Nephron (organoid): ENCODE data around the gene STRBP.

ENCODE experiments used
- H3K27ac Mint-ChIP-seq, 3 experiments: 2 replicates each; pipeline ENCODE4 v1.8.0; 2020; ENCODE audit warnings: mixed read lengths in 3 of 3, mild to moderate bottlenecking in 2 of 3, moderate library complexity in 1 of 3
- H3K27me3 Mint-ChIP-seq: 2 replicates; pipeline ENCODE4 v1.8.0; 2021; ENCODE audit warnings: low read depth, mild to moderate bottlenecking, moderate library complexity, mixed read lengths
- H3K36me3 Mint-ChIP-seq: 2 replicates; pipeline ENCODE4 v1.8.0; 2020; ENCODE audit warnings: low read depth, mixed read lengths
- H3K4me1 Mint-ChIP-seq: 2 replicates; pipeline ENCODE4 v1.8.0; 2020; ENCODE audit warnings: mixed read lengths
- H3K4me3 Mint-ChIP-seq, 3 experiments: 2 replicates each; pipeline ENCODE4 v1.8.0; 2020; ENCODE audit warnings: mild to moderate bottlenecking in 3 of 3, mixed read lengths in 3 of 3, moderate library complexity in 2 of 3
- H3K9me3 Mint-ChIP-seq: 2 replicates; pipeline ENCODE4 v1.8.0; 2020; ENCODE audit warnings: mixed read lengths
- CTCF ChIP-seq, 3 experiments: fragments of 200-600 bp; sonication (generic); IDR thresholded peaks; one replicate each; pipeline ENCODE4 v1.5.0; 2021; ENCODE audit warnings: antibody characterized with exemption in 3 of 3; ENCODE audit not compliant: unreplicated experiment in 3 of 3

Gene STRBP

GRCh38 chr9:123269281-123269680 is 895 bp upstream of the STRBP start:
- Mint-ChIP-seq H3K9me3 (no peaks in the 10 kb centered on the region), H3K4me3 (peak overlapping the region; percentile 76 to 83 (median 82)), H3K4me1 (peaks cover 8% of the 10 kb centered on the region), H3K27me3 (peaks cover 26% of the 10 kb centered on the region), H3K36me3 (no peaks in the 10 kb centered on the region), H3K27ac (no peak overlapping the region)
- TF ChIP-seq CTCF (IDR thresholded peaks at IDR 0.05; ENCODE audit: unreplicated experiment in 3 of 3) = no peak

GRCh38 chr9:123268199-123268464 is 254 bp downstream of the STRBP start:
- H3K4me1 Mint-ChIP-seq = peaks cover 8% of the 10 kb centered on the region
- H3K9me3 Mint-ChIP-seq = no peaks in the 10 kb centered on the region
- H3K4me3 Mint-ChIP-seq = peak overlapping the region in 1 of 3 experiments; percentile 67
- H3K27me3 Mint-ChIP-seq = peaks cover 26% of the 10 kb centered on the region
- TF ChIP-seq CTCF (IDR thresholded peaks at IDR 0.05; ENCODE audit: unreplicated experiment in 3 of 3) = no peak
- H3K36me3 Mint-ChIP-seq = no peaks in the 10 kb centered on the region
- H3K27ac Mint-ChIP-seq = no peak overlapping the region

GRCh38 chr9:123267481-123268198 is 746 bp downstream of the STRBP start:
- Mint-ChIP-seq H3K9me3 (no peaks in the 10 kb centered on the region), H3K4me1 (peaks cover 11% of the 10 kb centered on the region), H3K27ac (peak overlapping the region in 2 of 3 experiments; percentile 49 to 68), H3K4me3 (peak overlapping the region; percentile 87 to 92 (median 90)), H3K36me3 (no peaks in the 10 kb centered on the region), H3K27me3 (peaks cover 26% of the 10 kb centered on the region)
- no peak for TF ChIP-seq CTCF (IDR thresholded peaks at IDR 0.05; ENCODE audit: unreplicated experiment in 3 of 3)

GRCh38 chr9:123266655-123267399 is 1.6 kb downstream of the STRBP start:
- H3K4me3 Mint-ChIP-seq = peak overlapping the region; percentile 87 to 92 (median 90)
- peaks cover 24% of the 10 kb centered on the region for H3K27me3 Mint-ChIP-seq
- H3K36me3 Mint-ChIP-seq = no peaks in the 10 kb centered on the region
- no peaks in the 10 kb centered on the region for H3K9me3 Mint-ChIP-seq
- peak overlapping the region in 2 of 3 experiments; percentile 49 to 68 for H3K27ac Mint-ChIP-seq
- peaks cover 11% of the 10 kb centered on the region for H3K4me1 Mint-ChIP-seq
- TF ChIP-seq CTCF (IDR thresholded peaks at IDR 0.05; ENCODE audit: unreplicated experiment in 3 of 3) = no peak

- no peak overlapping the region for H3K27ac Mint-ChIP-seq
- H3K9me3 Mint-ChIP-seq = no peaks in the 10 kb centered on the region
- peak overlapping the region; percentile 45 to 87 (median 61) for H3K4me3 Mint-ChIP-seq
- peaks cover 20% of the 10 kb centered on the region for H3K27me3 Mint-ChIP-seq
- no peaks in the 10 kb centered on the region for H3K36me3 Mint-ChIP-seq
- TF ChIP-seq CTCF (IDR thresholded peaks at IDR 0.05; ENCODE audit: unreplicated experiment in 3 of 3) = no peak
- H3K4me1 Mint-ChIP-seq = peaks cover 11% of the 10 kb centered on the region
Observed at GRCh38 chr9:123265833-123266232, 2.6 kb downstream of the STRBP start.
